Adrenal gland (tissue), 12 donors: Measurements from ENCODE around the gene ARMH1. TPM values are rescaled to one million over a fixed set of nuclear protein-coding genes. Genes with fewer than 3 reads are reported as not detected.
A peak's percentile ranks its signal among the peaks of the same experiment; 100 is the strongest.

ENCODE experiments used
- DNase-seq, 7 donors: peaks; one replicate each; pipeline ENCODE4 v3.0.0-alpha.2; 2019 to 2020
- H3K27ac ChIP-seq, 5 donors: fragments of 200-600 bp; sonication (generic) in 4 of 5; 1 replicate in 3 of 5; 2 replicates in 2 of 5; pipeline versions ENCODE4 v1.5.1 to v1.8.0; 2016 to 2020; ENCODE audit warnings: mild to moderate bottlenecking in 1 of 5
- H3K27me3 ChIP-seq: fragments of 200-600 bp; 2 replicates; pipeline ENCODE4 v1.8.0; 2021
- H3K36me3 ChIP-seq, 2 donors: fragments of 200-600 bp; replicated peaks in 1 of 2; 1 replicate in 1 of 2; 2 replicates in 1 of 2; pipeline versions ENCODE4 v1.5.1 to v1.8.0; 2018 to 2022
- H3K4me1 ChIP-seq, 2 donors: fragments of 200-600 bp; replicated peaks in 1 of 2; 1 replicate in 1 of 2; 2 replicates in 1 of 2; pipeline versions ENCODE4 v1.5.1 to v1.8.0; 2018 to 2021
- H3K4me3 ChIP-seq, 4 donors: fragments of 200-600 bp; sonication (generic) in 3 of 4; one replicate each; pipeline ENCODE4 v1.5.1; 2016 to 2018
- H3K9me3 ChIP-seq, 3 donors: fragments of 200-600 bp; sonication (generic) in 1 of 3; replicated peaks in 1 of 3; 1 replicate in 2 of 3; 2 replicates in 1 of 3; pipeline versions ENCODE4 v1.5.1 to v1.8.0; 2016 to 2021
- CTCF ChIP-seq, 6 experiments: fragments of 450-650 bp in 4 of 6; fragments of 200-600 bp in 2 of 6; sonication (generic) in 1 of 6; IDR thresholded peaks; 1 replicate in 5 of 6; 2 replicates in 1 of 6; pipeline versions ENCODE4 v1.5.1 to v1.8.0; 2016 to 2021; ENCODE audit warnings: antibody characterized with exemption in 6 of 6, mild to moderate bottlenecking in 2 of 6, moderate library complexity in 1 of 6
- POLR2A ChIP-seq, 2 donors: fragments of 450-650 bp; IDR thresholded peaks; one replicate each; pipeline ENCODE4 v1.6.1; 2017; ENCODE audit warnings: antibody characterized with exemption in 2 of 2, mild to moderate bottlenecking in 2 of 2, moderate library complexity in 1 of 2
- WGBS, 4 donors: extraction: QIAGEN DNeasy Blood & Tissue Kit in 2 of 4; methylation state at CpG; one replicate each; pipeline versions ENCODE4 v1.1.5 to v1.1.7; 2013 to 2017; 5-methylcytosine and 5-hydroxymethylcytosine counted together
- intact Hi-C, 2 donors: fragments of 100-400 bp; cut with DNase I; formaldehyde crosslinking; loops; one replicate each; pipeline versions ENCODE4 v1.14.1 to v1.15.0; 2022 to 2023
- polyA plus RNA-seq, 3 donors: library from polyadenylated mRNA; stranded (reverse); fragments of 200-250 nt in 2 of 3; fragments of 350-450 nt in 1 of 3; fragmentation: Illumina TruSeq in 1 of 3; extraction: RNeasy Lipid Tissue Mini Kit (QIAGEN cat#74804) in 1 of 3; gene quantifications; one replicate each; pipeline ENCODE4 v1.2.3, GENCODE V29; 2013 to 2014
- total RNA-seq, 9 donors: library from RNA; depleted of rRNA in 4 of 9; stranded (reverse); fragments of >200 nt in 4 of 9; fragments of 120-200 nt in 1 of 9; fragmentation: NEBNext Ultra II Directional in 1 of 9; extraction: Animal tissue kit (Norgen Biotek cat#: 25700) in 1 of 9; gene quantifications; one replicate each; pipeline versions ENCODE4 v1.1.0 to v1.2.4, GENCODE V29; 2013 to 2023
- donor health status: healthy with polysubstance abuse.
- donor health status: Bipolar disorder and iron deficiency.
- donor health status: DM: yes; HTN: yes; CAD: no.
- donor health status: DM: no; HTN: no; CAD: no.
- donor health status: DM: no; HTN: no; CAD: no.
- donor health status: DM: yes; HTN: yes; CAD: no.

ARMH1 gene
- total and polyA plus RNA-seq, 12 donors = 0.18 to 76.0 (median 4.3) TPM

GRCh38 chr1:44677201-44677766 lies 2.8 kb downstream of the ARMH1 start:
- Histone ChIP-seq H3K36me3 (no peaks in the 10 kb centered on the region), H3K4me1 (peaks cover 31 to 57% of the 10 kb centered on the region in 2 donors), H3K4me3 (no peak overlapping the region), H3K27me3 (no peaks in the 10 kb centered on the region), H3K9me3 (no peaks in the 10 kb centered on the region), H3K27ac (peak overlapping the region in 4 of 5 donors; percentile 47 to 99 (median 86))
- intact Hi-C loops = no loop called here
- peak in 6 of 7 donors; percentile 53 to 79 (median 69) for DNase-seq
- TF ChIP-seq CTCF (IDR thresholded peaks at IDR 0.05) (peak; percentile 58 to 86 (median 80)), POLR2A (IDR thresholded peaks at IDR 0.05) (peak in 1 of 2 donors; percentile 27)
- WGBS, 4 donors = 53 to 65% (median 56%) methylated on average over 6 of the region's 6 CpGs

- intact Hi-C loops = no loop called here
- WGBS, 4 donors = 86 to 95% (median 92%) methylated on average over 2 of the region's 2 CpGs
- DNase-seq = peak in 2 of 7 donors; percentile 10 to 15
These were observed 3.6 kb downstream of the ARMH1 start for GRCh38 chr1:44678120-44678519.

GRCh38 chr1:44678626-44679025 lies 4.1 kb downstream of the ARMH1 start:
- no peak for TF ChIP-seq CTCF (IDR thresholded peaks at IDR 0.05)
- no peak for TF ChIP-seq POLR2A (IDR thresholded peaks at IDR 0.05)
- H3K4me3 ChIP-seq = no peak overlapping the region
- H3K9me3 ChIP-seq = no peaks in the 10 kb centered on the region
- peaks cover 21 to 45% of the 10 kb centered on the region in 2 donors for H3K4me1 ChIP-seq
- no peaks in the 10 kb centered on the region for H3K27me3 ChIP-seq
- 53 to 86% (median 66%) methylated on average over 4 of the region's 4 CpGs for WGBS, 4 donors
- intact Hi-C loops = no loop called here
- H3K27ac ChIP-seq = no peak overlapping the region
- no peaks in the 10 kb centered on the region for H3K36me3 ChIP-seq
- peak in 2 of 7 donors; percentile 32 to 36 for DNase-seq

More at GRCh38 chr1:44678120-44678519, 3.6 kb downstream of the ARMH1 start:
- Histone ChIP-seq H3K27me3 (no peaks in the 10 kb centered on the region), H3K27ac (no peak overlapping the region), H3K4me3 (no peak overlapping the region), H3K9me3 (no peaks in the 10 kb centered on the region), H3K36me3 (no peaks in the 10 kb centered on the region), H3K4me1 (peaks cover 26 to 50% of the 10 kb centered on the region in 2 donors)
- no peak for TF ChIP-seq CTCF (IDR thresholded peaks at IDR 0.05)
- no peak for TF ChIP-seq POLR2A (IDR thresholded peaks at IDR 0.05)

- Histone ChIP-seq H3K9me3 (no peaks in the 10 kb centered on the region), H3K4me1 (peaks cover 21 to 45% of the 10 kb centered on the region in 2 donors), H3K27me3 (no peaks in the 10 kb centered on the region), H3K36me3 (no peaks in the 10 kb centered on the region), H3K4me3 (no peak overlapping the region), H3K27ac (no peak overlapping the region)
- DNase-seq = peak in 2 of 7 donors; percentile 3 to 6
- WGBS, 4 donors = 86 to 96% (median 93%) methylated on average over 4 to 5 of the region's 5 CpGs
- intact Hi-C loops = no loop called here
- TF ChIP-seq POLR2A (IDR thresholded peaks at IDR 0.05) = no peak
- TF ChIP-seq CTCF (IDR thresholded peaks at IDR 0.05) = no peak
These were observed 5.0 kb downstream of the ARMH1 start for GRCh38 chr1:44679468-44679867.
